ENCODE measurements around the gene SUGCT.

Gene SUGCT

GRCh38 chr7:40519009-40519408 is 384.2 kb downstream of the SUGCT start:
- no peak for DNase-seq (ENCODE audit: low read depth, low spot score)

GRCh38 chr7:40520986-40521738 is 386.4 kb downstream of the SUGCT start:
- DNase-seq (ENCODE audit: low read depth, low spot score): no peak

GRCh38 chr7:40525764-40526163 is 391.0 kb downstream of the SUGCT start:
- no peak for DNase-seq (ENCODE audit: low read depth, low spot score)

GRCh38 chr7:40526951-40527715 is 392.3 kb downstream of the SUGCT start:
- DNase-seq (ENCODE audit: low read depth, low spot score): no peak

GRCh38 chr7:40527723-40528122 is 392.9 kb downstream of the SUGCT start:
- no peak for DNase-seq (ENCODE audit: low read depth, low spot score)

- no peak for DNase-seq (ENCODE audit: low read depth, low spot score)
Measured at GRCh38 chr7:40530292-40530691, 395.5 kb downstream of the SUGCT start.

GRCh38 chr7:40531956-40532355 is 397.2 kb downstream of the SUGCT start:
- no peak for DNase-seq (ENCODE audit: low read depth, low spot score)

- DNase-seq (ENCODE audit: low read depth, low spot score): no peak
Measured at GRCh38 chr7:40535678-40536077, 400.9 kb downstream of the SUGCT start.

- DNase-seq (ENCODE audit: low read depth, low spot score): no peak
Measured at GRCh38 chr7:40536421-40536820, 401.6 kb downstream of the SUGCT start.

- no peak for DNase-seq (ENCODE audit: low read depth, low spot score)
Measured at GRCh38 chr7:40538281-40538680, 403.5 kb downstream of the SUGCT start.

- DNase-seq (ENCODE audit: low read depth, low spot score): no peak
Measured at GRCh38 chr7:40541336-40541735, 406.5 kb downstream of the SUGCT start.

GRCh38 chr7:40542982-40543741 is 408.4 kb downstream of the SUGCT start:
- DNase-seq (ENCODE audit: low read depth, low spot score): no peak

GRCh38 chr7:40544221-40544723 is 409.5 kb downstream of the SUGCT start:
- DNase-seq (ENCODE audit: low read depth, low spot score): no peak

GRCh38 chr7:40544871-40545303 is 410.1 kb downstream of the SUGCT start:
- DNase-seq (ENCODE audit: low read depth, low spot score): no peak

GRCh38 chr7:40545739-40546138 is 410.9 kb downstream of the SUGCT start:
- no peak for DNase-seq (ENCODE audit: low read depth, low spot score)

GRCh38 chr7:40546616-40547501 is 412.1 kb downstream of the SUGCT start:
- no peak for DNase-seq (ENCODE audit: low read depth, low spot score)

- DNase-seq (ENCODE audit: low read depth, low spot score): no peak
Measured at GRCh38 chr7:40549372-40550039, 414.7 kb downstream of the SUGCT start.

- no peak for DNase-seq (ENCODE audit: low read depth, low spot score)
Measured at GRCh38 chr7:40551685-40552576, 417.1 kb downstream of the SUGCT start.

GRCh38 chr7:40560672-40561071 is 425.9 kb downstream of the SUGCT start:
- no peak for DNase-seq (ENCODE audit: low read depth, low spot score)

Measured in smooth muscle cell of the brain vasculature (primary cell).